Endometrium (tissue), 2 donors: ENCODE data around the gene GYS2.

Experiments used
- FAIRE-seq: peaks from 2 replicates; lab custom pipeline; 2012; peaks lifted over from hg19 to GRCh38; lab: Jason Lieb, UNC
- donor health status: control.
- donor health status: control.

GYS2 gene

DNA sequence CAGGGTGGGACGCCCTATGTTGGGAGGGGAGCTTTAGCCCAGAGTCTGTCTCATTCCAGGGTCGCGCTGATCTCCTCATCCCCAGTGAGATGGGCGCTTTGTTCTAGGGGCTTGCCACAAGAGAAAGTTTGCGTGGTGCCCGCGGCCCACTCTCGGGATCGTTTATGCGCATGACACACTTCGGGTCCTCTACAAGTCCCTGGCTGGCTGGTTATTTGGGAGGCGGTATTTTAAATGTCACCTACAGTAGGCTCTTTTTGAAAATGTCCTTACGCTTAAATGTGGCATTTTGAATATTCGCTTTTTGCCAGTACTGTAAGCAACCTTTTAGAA is 102.5 kb downstream of the GYS2 start:
- no peak for FAIRE-seq

DNA sequence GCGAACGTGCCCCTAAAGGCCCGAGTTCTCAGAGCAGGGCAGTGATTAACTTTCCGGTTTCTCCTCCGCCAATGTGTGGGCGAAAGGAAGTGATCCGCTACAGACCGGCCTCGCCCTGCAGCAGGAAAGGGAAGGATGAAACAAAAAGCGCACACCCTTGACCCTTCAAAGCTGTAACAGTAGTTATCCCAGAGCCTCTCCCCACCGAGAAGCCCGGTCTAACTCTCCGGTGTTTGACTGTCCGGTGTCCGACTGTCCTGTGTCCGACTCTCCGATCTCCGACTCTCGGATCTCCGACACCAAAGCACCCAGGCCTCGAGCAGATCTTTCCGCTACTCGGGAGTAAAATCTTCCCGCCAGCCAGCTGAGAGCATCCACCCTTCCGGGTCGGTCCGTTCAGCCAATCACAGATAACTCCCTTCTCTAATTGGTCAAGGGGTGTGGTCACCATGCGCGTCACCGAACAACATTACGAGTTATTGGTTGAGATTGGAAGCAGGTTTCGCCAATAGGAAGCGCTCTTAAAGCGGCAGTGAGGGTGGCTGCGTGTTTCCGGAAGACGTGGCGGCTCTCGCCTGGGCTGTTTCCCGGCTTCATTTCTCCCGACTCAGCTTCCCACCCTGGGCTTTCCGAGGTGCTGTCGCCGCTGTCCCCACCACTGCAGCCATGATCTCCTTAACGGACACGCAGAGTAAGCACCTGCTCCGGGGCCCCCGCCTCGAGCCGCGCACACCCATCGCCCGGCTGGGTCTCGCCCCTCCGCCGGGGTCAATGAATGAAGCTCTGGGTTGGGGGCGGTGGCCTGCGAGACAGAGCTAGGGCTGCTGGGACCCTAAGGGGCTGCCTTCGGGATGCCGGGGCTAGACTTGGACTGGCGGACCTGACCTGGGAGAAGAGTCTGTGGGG is 103.1 kb downstream of the GYS2 start, which contains the start of the genes GOLT1B and RECQL:
GOLT1B (plus strand) TSS at position 532 of the 906 bp plus-strand sequence; CDS start at position 667, 135 bp downstream.
RECQL (minus strand) TSS at position 378 of the 906 bp plus-strand sequence. CDS start 2,065 bp downstream, outside the sequence.
- FAIRE-seq, result peak; percentile 96

DNA sequence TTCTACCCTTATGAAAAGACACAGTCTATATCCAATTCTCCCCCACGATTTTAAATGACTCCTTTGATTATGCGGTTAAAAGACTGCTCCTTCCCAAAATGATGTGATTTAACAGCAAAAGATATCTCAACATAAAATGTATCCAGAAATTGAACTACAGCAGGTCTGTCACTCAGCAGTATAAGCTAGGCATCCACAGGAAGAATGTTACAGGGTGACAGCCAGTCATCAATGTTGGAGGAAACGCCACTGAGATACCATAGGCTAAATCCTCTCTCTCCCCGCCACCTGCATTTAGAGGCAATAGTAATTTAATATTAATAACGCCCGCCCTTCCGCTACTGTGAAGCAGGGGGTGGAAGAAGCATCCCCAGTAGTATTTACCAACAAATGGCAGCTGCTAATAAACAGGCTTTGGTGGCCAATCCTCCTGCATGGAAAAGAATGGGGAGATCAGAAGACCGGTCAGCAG is 103.8 kb downstream of the GYS2 start:
- no peak for FAIRE-seq

DNA sequence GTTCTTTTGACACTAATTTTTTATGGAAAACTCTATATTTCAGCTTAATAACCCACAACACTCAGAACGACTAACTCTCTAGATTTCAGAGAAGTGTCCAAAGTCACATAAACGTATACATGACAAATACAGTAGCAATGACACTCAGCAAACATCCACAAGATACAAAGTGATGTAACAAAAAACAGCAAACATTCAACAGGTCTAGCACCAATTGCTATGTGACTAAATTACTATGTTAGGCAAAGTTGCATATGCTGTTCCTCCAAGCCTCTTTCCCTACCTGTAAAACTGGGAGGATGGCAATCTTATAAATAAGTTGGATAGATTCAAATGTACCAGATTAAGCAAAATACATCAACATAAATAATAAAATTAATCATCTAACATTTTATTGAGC is 104.9 kb downstream of the GYS2 start:
- no peak for FAIRE-seq
